HepG2 (cell line): ENCODE measurements around the gene URAD. TPM values are rescaled to one million over a fixed set of nuclear protein-coding genes. Genes with fewer than 3 reads are reported as not detected.

Experiments used
- CBX1 ChIP-seq: IDR thresholded peaks from one replicate; pipeline ENCODE4 v1.6.1; 2016; ENCODE audit warnings: antibody characterized with exemption, low read depth
- CHD2 ChIP-seq: IDR thresholded peaks from 2 replicates; pipeline ENCODE4 v1.6.1; 2011; ENCODE audit warnings: low read depth, low read length, improper control_type of control experiment
- CHD4 ChIP-seq: fragments of 200-600 bp; sonication (generic); IDR thresholded peaks from 2 replicates; pipeline ENCODE4 v1.7.0; 2017; ENCODE audit warnings: mild to moderate bottlenecking, low read length, borderline replicate concordance
- HOXA3 ChIP-seq: sonication (generic); formaldehyde crosslinking; IDR thresholded peaks from 2 replicates; pipeline ENCODE4 v1.5.0; 2020; ENCODE audit warnings: missing genetic modification reagents
- KLF16 ChIP-seq, 2 experiments: sonication (generic) in 1 of 2; formaldehyde crosslinking in 1 of 2; IDR thresholded peaks; 2 replicates each; pipeline versions ENCODE4 v1.6.1 to v1.8.0; 2016 to 2023; ENCODE audit warnings: missing genetic modification reagents in 2 of 2, missing compliant biosample characterization in 1 of 2
- NKX3-1 ChIP-seq: sonication (generic); formaldehyde crosslinking; IDR thresholded peaks from 2 replicates; pipeline ENCODE4 v1.5.0; 2020; ENCODE audit warnings: missing genetic modification reagents
- NR1H2 ChIP-seq: sonication (generic); formaldehyde crosslinking; IDR thresholded peaks from 2 replicates; pipeline ENCODE4 v1.8.1; 2022; ENCODE audit warnings: low read depth, missing genetic modification reagents, borderline replicate concordance
- PAX8 ChIP-seq: sonication (generic); formaldehyde crosslinking; IDR thresholded peaks from 2 replicates; pipeline ENCODE4 v1.8.0; 2022; ENCODE audit warnings: mild to moderate bottlenecking, missing genetic modification reagents, borderline replicate concordance
- PHB2 ChIP-seq: fragments of 450-650 bp; IDR thresholded peaks from 2 replicates; pipeline ENCODE4 v1.6.1; 2018; ENCODE audit not compliant: partially characterized antibody
- PHF20 ChIP-seq: sonication (generic); formaldehyde crosslinking; IDR thresholded peaks from 2 replicates; pipeline ENCODE4 v1.5.0; 2020; ENCODE audit warnings: mild to moderate bottlenecking, missing genetic modification reagents
- RARG ChIP-seq: sonication (generic); formaldehyde crosslinking; IDR thresholded peaks from 2 replicates; pipeline ENCODE4 v1.4.0; 2020; ENCODE audit warnings: low read depth, mild to moderate bottlenecking, missing genetic modification reagents
- RBAK ChIP-seq: sonication (generic); formaldehyde crosslinking; IDR thresholded peaks from 2 replicates; pipeline ENCODE4 v1.5.1; 2020; ENCODE audit warnings: mild to moderate bottlenecking, missing genetic modification reagents
- RFXAP ChIP-seq: sonication (generic); formaldehyde crosslinking; IDR thresholded peaks from 2 replicates; pipeline ENCODE4 v1.4.0; 2020; ENCODE audit warnings: missing genetic modification reagents, borderline replicate concordance
- SAP130 ChIP-seq: IDR thresholded peaks from 2 replicates; pipeline ENCODE4 v1.6.1; 2016; ENCODE audit warnings: low read depth
- SP4 ChIP-seq: sonication (generic); formaldehyde crosslinking; IDR thresholded peaks from 2 replicates; pipeline ENCODE4 v1.8.1; 2023; ENCODE audit warnings: mild to moderate bottlenecking, missing genetic modification reagents
- THRA ChIP-seq: sonication (generic); formaldehyde crosslinking; IDR thresholded peaks from 2 replicates; pipeline ENCODE4 v1.4.0; 2020; ENCODE audit warnings: missing genetic modification reagents, borderline replicate concordance
- ZBTB46 ChIP-seq: sonication (generic); formaldehyde crosslinking; IDR thresholded peaks from 2 replicates; pipeline ENCODE4 v1.4.0; 2020; ENCODE audit warnings: mild to moderate bottlenecking, missing genetic modification reagents, borderline replicate concordance
- ZFP41 ChIP-seq: sonication (generic); formaldehyde crosslinking; IDR thresholded peaks from 2 replicates; pipeline ENCODE4 v1.4.0; 2020; ENCODE audit warnings: mild to moderate bottlenecking, missing genetic modification reagents, borderline replicate concordance
- ZNF207 ChIP-seq: fragments of 450-650 bp; IDR thresholded peaks from 2 replicates; pipeline ENCODE4 v1.6.1; 2016; ENCODE audit warnings: antibody characterized with exemption, borderline replicate concordance
- ZNF282 ChIP-seq: fragments of 450-650 bp; IDR thresholded peaks from 2 replicates; pipeline ENCODE4 v1.6.1; 2018; ENCODE audit not compliant: partially characterized antibody
- ZNF44 ChIP-seq: sonication (generic); formaldehyde crosslinking; IDR thresholded peaks from 2 replicates; pipeline ENCODE4 v1.5.1; 2020; ENCODE audit warnings: mild to moderate bottlenecking, missing genetic modification reagents
- ZNF546 ChIP-seq: sonication (generic); formaldehyde crosslinking; conservative IDR thresholded peaks from 2 replicates; pipeline ENCODE4 v1.8.1; 2023; ENCODE audit warnings: mild to moderate bottlenecking, missing genetic modification reagents
- ZNF569 ChIP-seq: sonication (generic); formaldehyde crosslinking; IDR thresholded peaks from 2 replicates; pipeline ENCODE4 v1.5.0; 2020; ENCODE audit warnings: mild to moderate bottlenecking, missing genetic modification reagents, moderate library complexity, borderline replicate concordance
- ZNF644 ChIP-seq: IDR thresholded peaks from 2 replicates; pipeline ENCODE4 v1.6.1; 2016; ENCODE audit warnings: low read depth
- ZNF652 ChIP-seq: IDR thresholded peaks from 2 replicates; pipeline ENCODE4 v1.6.1; 2016; ENCODE audit warnings: low read depth, borderline replicate concordance
- ZNF660 ChIP-seq: sonication (generic); formaldehyde crosslinking; IDR thresholded peaks from 2 replicates; pipeline ENCODE4 v1.5.1; 2020; ENCODE audit warnings: mild to moderate bottlenecking, low read depth, missing genetic modification reagents, borderline replicate concordance
- ZNF724P ChIP-seq: sonication (generic); formaldehyde crosslinking; IDR thresholded peaks from 2 replicates; pipeline ENCODE4 v1.8.0; 2022; ENCODE audit warnings: missing genetic modification reagents, borderline replicate concordance
- polyA plus RNA-seq, 8 experiments: library from polyadenylated mRNA; depleted of rRNA in 3 of 8; stranded (reverse) in 7 of 8; unstranded in 1 of 8; fragments of >200 nt; fragmentation: Illumina TruSeq in 4 of 8; extraction: Trizol in 4 of 8; gene quantifications; 2 replicates each; pipeline versions ENCODE4 v1.2.1 to v1.2.3, GENCODE V29; 2011 to 2016; ENCODE audit warnings: low read depth in 4 of 8, missing spikeins in 1 of 8, mixed read lengths in 1 of 8; ENCODE audit not compliant: insufficient read depth in 1 of 8
- total RNA-seq, 5 experiments: library from RNA; depleted of rRNA; stranded (reverse); fragments of >200 nt; fragmentation: Illumina TruSeq; extraction: Trizol; gene quantifications; 2 replicates each; pipeline ENCODE4 v1.2.3, GENCODE V29; 2016; ENCODE audit warnings: low read depth in 1 of 5
- TF ChIP-seq, protein P1 (sequence below): IDR thresholded peaks from 2 replicates; pipeline ENCODE4 v1.6.1; 2016; ENCODE audit warnings: missing genetic modification reagents, missing compliant biosample characterization

The URAD gene
- total and polyA plus RNA-seq, 2 of the 13 experiments (the other 11 are each of a cell fraction or from before 2014, with no cell fraction given): not detected

DNA sequence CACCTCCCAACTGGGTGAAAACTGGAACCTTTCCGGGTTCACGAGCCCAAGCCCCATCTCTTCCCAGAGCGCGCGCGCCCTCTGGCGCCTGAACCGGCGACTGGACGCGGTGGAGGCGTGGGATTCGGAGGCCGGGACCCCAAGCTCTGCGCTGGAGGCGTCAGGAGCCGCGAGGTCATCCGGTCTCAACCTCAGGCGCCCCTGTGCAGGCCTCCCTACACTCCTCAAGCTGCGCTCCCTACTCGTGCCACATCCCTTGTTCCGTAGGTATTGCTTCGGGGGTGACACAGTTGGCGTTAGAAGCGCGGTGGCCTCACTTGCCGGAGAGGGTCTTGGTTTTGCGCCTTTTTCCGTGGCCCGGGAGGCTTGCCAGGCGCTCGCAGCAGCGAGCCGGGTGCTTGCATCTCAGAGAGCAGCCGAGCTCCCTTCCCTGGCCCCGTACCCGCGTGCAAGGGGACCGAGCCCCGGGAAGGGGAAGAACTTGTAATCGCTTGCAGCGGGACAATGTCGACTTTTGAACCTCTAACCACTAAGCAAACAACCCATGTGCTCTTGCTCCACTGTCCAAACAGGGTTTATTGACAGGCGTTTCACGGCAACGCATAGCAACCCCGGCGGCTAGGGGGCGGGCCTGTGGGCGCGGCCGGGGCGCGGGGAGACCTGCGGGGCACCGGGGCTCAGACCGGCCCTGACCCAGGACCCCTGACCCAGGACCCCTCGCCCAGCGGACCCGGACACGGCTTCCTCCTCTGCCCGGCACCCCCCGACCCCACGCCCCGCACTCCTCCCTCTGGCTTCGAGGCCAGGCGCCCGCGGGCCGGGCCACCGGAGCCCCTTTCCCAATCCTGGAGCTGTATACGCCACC is 27.9 kb downstream of the URAD start (continued):
- TF ChIP-seq KLF16 (CRISPR knock-in tag; IDR thresholded peaks at IDR 0.05) (peak in 1 of 2 experiments; percentile 91; a peak in 2 of 4 replicates), PHF20 (CRISPR knock-in tag) (no peak), ZNF644 (0 out of 2 replicates have a peak, but pooled peaks have one; percentile 44), NR1H2 (CRISPR knock-in tag) (no peak), SP4 (CRISPR knock-in tag) (no peak), SAP130 (CRISPR knock-in tag) (peak; percentile 96), PHB2 (no peak), RBAK (CRISPR knock-in tag) (peak; percentile 67; the same call in 1 of the 2 replicates), RFXAP (CRISPR knock-in tag) (peak; percentile 8; the same call in 1 of the 2 replicates), THRA (CRISPR knock-in tag) (no peak), HOXA3 (CRISPR knock-in tag) (peak; percentile 81; the same call in 1 of the 2 replicates), CHD2 (no peak; the same call in 1 of the 2 replicates), ZNF207 (no peak), ZBTB46 (CRISPR knock-in tag) (peak; percentile 93; the same call in 1 of the 2 replicates), ZNF652 (CRISPR knock-in tag) (no peak), CHD4 (no peak), ZNF546 (CRISPR knock-in tag) (no peak; the same call in 1 of the 2 replicates), RARG (CRISPR knock-in tag) (no peak), ZNF660 (CRISPR knock-in tag) (no peak), ZFP41 (CRISPR knock-in tag) (no peak), NKX3-1 (CRISPR knock-in tag) (peak; percentile 67; the same call in 1 of the 2 replicates), ZNF282 (no peak), ZNF569 (CRISPR knock-in tag) (no peak), ZNF44 (CRISPR knock-in tag) (no peak), PAX8 (CRISPR knock-in tag) (no peak), CBX1 (peak; percentile 16), ZNF724P (peak; percentile 81; the same call in 1 of the 2 replicates)
- TF ChIP-seq, protein P1, sequence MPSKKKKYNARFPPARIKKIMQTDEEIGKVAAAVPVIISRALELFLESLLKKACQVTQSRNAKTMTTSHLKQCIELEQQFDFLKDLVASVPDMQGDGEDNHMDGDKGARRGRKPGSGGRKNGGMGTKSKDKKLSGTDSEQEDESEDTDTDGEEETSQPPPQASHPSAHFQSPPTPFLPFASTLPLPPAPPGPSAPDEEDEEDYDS (CRISPR knock-in tag): peak; percentile 63; the same call in 1 of the 2 replicates
